Stimulated activated naive CD8-positive, alpha-beta T cell treated with anti-CD3 and anti-CD28 coated beads, Interleukin-15, amount 100 ng/mL, for 72 hours (primary cell): Measurements from ENCODE around the gene ZBTB7C.
A peak's percentile ranks its signal among the peaks of the same experiment; 100 is the strongest.
"Not testable (repeated sequence)": the region's sequence is repeated elsewhere in the genome, so short reads cannot be mapped to it uniquely, and the experiment has no call there.

Experiments
- ATAC-seq: fragments of 150-1000 bp; cut with Tn5 transposase; 2 replicates; pipeline ENCODE4 v1.10.0; 2021; ENCODE audit warnings: mild to moderate bottlenecking, moderate library complexity
- DNase-seq, 2 donors: peaks; one replicate each; pipeline ENCODE4 v3.0.0; 2021 to 2022
- H3K27ac Mint-ChIP-seq, 2 donors: one replicate each; pipeline ENCODE4 v1.8.0; 2022; ENCODE audit warnings: mild to moderate bottlenecking in 2 of 2, mixed read lengths in 2 of 2, moderate library complexity in 2 of 2
- H3K27me3 Mint-ChIP-seq: one replicate; pipeline ENCODE4 v1.8.0; 2022; ENCODE audit warnings: mixed read lengths
- H3K4me1 Mint-ChIP-seq: one replicate; pipeline ENCODE4 v1.8.0; 2022; ENCODE audit warnings: mild to moderate bottlenecking, mixed read lengths
- H3K4me3 Mint-ChIP-seq, 2 donors: one replicate each; pipeline ENCODE4 v1.8.0; 2022; ENCODE audit warnings: mild to moderate bottlenecking in 2 of 2, mixed read lengths in 2 of 2, moderate library complexity in 1 of 2
- H3K9me3 Mint-ChIP-seq, 2 donors: one replicate each; pipeline ENCODE4 v1.8.0; 2022; ENCODE audit warnings: mixed read lengths in 2 of 2

Gene ZBTB7C

GRCh38 chr18:48295586-48296311 is 113.4 kb downstream of the ZBTB7C start:
- no peak for ATAC-seq
- H3K4me1 Mint-ChIP-seq, result peaks cover 7% of the 10 kb centered on the region
- peak overlapping the region in 1 of 2 donors; percentile 34 for H3K27ac Mint-ChIP-seq
- peaks cover 6% of the 10 kb centered on the region for H3K27me3 Mint-ChIP-seq
- no peaks in the 10 kb centered on the region for H3K9me3 Mint-ChIP-seq
- DNase-seq, result no peak
- no peak overlapping the region for H3K4me3 Mint-ChIP-seq

- no peak overlapping the region for H3K27ac Mint-ChIP-seq
- no peak overlapping the region for H3K4me3 Mint-ChIP-seq
- ATAC-seq, result no peak
- peaks cover 6% of the 10 kb centered on the region for H3K27me3 Mint-ChIP-seq
- DNase-seq, result no peak
- peaks cover under 1% of the 10 kb centered on the region for H3K4me1 Mint-ChIP-seq
- no peaks in the 10 kb centered on the region for H3K9me3 Mint-ChIP-seq
Observed at GRCh38 chr18:48294899-48295585, 114.1 kb downstream of the ZBTB7C start.

GRCh38 chr18:48293954-48294898 is 115.0 kb downstream of the ZBTB7C start:
- Mint-ChIP-seq H3K9me3 (no peaks in the 10 kb centered on the region), H3K4me3 (no peak overlapping the region), H3K27me3 (peaks cover 6% of the 10 kb centered on the region), H3K27ac (peak overlapping the region; percentile 12 to 30), H3K4me1 (no peaks in the 10 kb centered on the region)
- DNase-seq (no peak), ATAC-seq (no peak)

- Mint-ChIP-seq H3K9me3 (no peaks in the 10 kb centered on the region), H3K27me3 (no peaks in the 10 kb centered on the region), H3K27ac (no peak overlapping the region), H3K4me1 (no peaks in the 10 kb centered on the region), H3K4me3 (no peak overlapping the region)
- DNase-seq (no peak), ATAC-seq (no peak)
Observed at GRCh38 chr18:48292782-48293424, 116.3 kb downstream of the ZBTB7C start.

GRCh38 chr18:48292229-48292628 is 117.0 kb downstream of the ZBTB7C start:
- no peaks in the 10 kb centered on the region for H3K27me3 Mint-ChIP-seq
- no peak overlapping the region for H3K27ac Mint-ChIP-seq
- H3K4me1 Mint-ChIP-seq, result no peaks in the 10 kb centered on the region
- DNase-seq (no peak), ATAC-seq (no peak)
- no peaks in the 10 kb centered on the region for H3K9me3 Mint-ChIP-seq
- no peak overlapping the region for H3K4me3 Mint-ChIP-seq

GRCh38 chr18:48290162-48290926 is 118.8 kb downstream of the ZBTB7C start:
- Mint-ChIP-seq H3K4me1 (no peaks in the 10 kb centered on the region), H3K27ac (no peak overlapping the region), H3K27me3 (no peaks in the 10 kb centered on the region), H3K4me3 (no peak overlapping the region), H3K9me3 (peaks cover 0 to 8% of the 10 kb centered on the region in 2 donors)
- no peak for DNase-seq
- no peak for ATAC-seq

GRCh38 chr18:48284743-48285142 is 124.4 kb downstream of the ZBTB7C start:
- no peaks in the 10 kb centered on the region for H3K4me1 Mint-ChIP-seq
- ATAC-seq, result no peak
- H3K27me3 Mint-ChIP-seq, result no peaks in the 10 kb centered on the region
- peaks cover 0 to 9% of the 10 kb centered on the region in 2 donors for H3K9me3 Mint-ChIP-seq
- H3K4me3 Mint-ChIP-seq, result no peak overlapping the region
- no peak for DNase-seq
- H3K27ac Mint-ChIP-seq, result no peak overlapping the region

GRCh38 chr18:48284011-48284410 is 125.2 kb downstream of the ZBTB7C start:
- not testable (repeated sequence) for DNase-seq, H3K27ac Mint-ChIP-seq, H3K4me3 Mint-ChIP-seq, H3K9me3 Mint-ChIP-seq, H3K27me3 Mint-ChIP-seq, H3K4me1 Mint-ChIP-seq, ATAC-seq

- not testable (repeated sequence) for H3K4me3 Mint-ChIP-seq, H3K9me3 Mint-ChIP-seq, H3K27ac Mint-ChIP-seq, H3K27me3 Mint-ChIP-seq, H3K4me1 Mint-ChIP-seq, ATAC-seq, DNase-seq
Observed at GRCh38 chr18:48281460-48281859, 127.7 kb downstream of the ZBTB7C start.

GRCh38 chr18:48279312-48279711 is 129.9 kb downstream of the ZBTB7C start:
- DNase-seq (no peak), ATAC-seq (no peak)
- no peaks in the 10 kb centered on the region for H3K27me3 Mint-ChIP-seq
- H3K4me3 Mint-ChIP-seq, result no peak overlapping the region
- H3K9me3 Mint-ChIP-seq, result no peaks in the 10 kb centered on the region
- H3K27ac Mint-ChIP-seq, result no peak overlapping the region
- no peaks in the 10 kb centered on the region for H3K4me1 Mint-ChIP-seq

GRCh38 chr18:48278081-48278480 is 131.1 kb downstream of the ZBTB7C start:
- no peaks in the 10 kb centered on the region for H3K9me3 Mint-ChIP-seq
- DNase-seq, result no peak
- no peaks in the 10 kb centered on the region for H3K27me3 Mint-ChIP-seq
- H3K4me3 Mint-ChIP-seq, result no peak overlapping the region
- no peak for ATAC-seq
- H3K27ac Mint-ChIP-seq, result peak overlapping the region in 1 of 2 donors; percentile 67
- H3K4me1 Mint-ChIP-seq, result no peaks in the 10 kb centered on the region

- DNase-seq (no peak), ATAC-seq (no peak)
- Mint-ChIP-seq H3K4me1 (no peaks in the 10 kb centered on the region), H3K27me3 (no peaks in the 10 kb centered on the region), H3K27ac (no peak overlapping the region), H3K9me3 (no peaks in the 10 kb centered on the region), H3K4me3 (no peak overlapping the region)
Observed at GRCh38 chr18:48274301-48274700, 134.9 kb downstream of the ZBTB7C start.

GRCh38 chr18:48270929-48271328 is 138.3 kb downstream of the ZBTB7C start:
- DNase-seq, result no peak
- H3K9me3 Mint-ChIP-seq, result no peaks in the 10 kb centered on the region
- no peak overlapping the region for H3K4me3 Mint-ChIP-seq
- H3K4me1 Mint-ChIP-seq, result no peaks in the 10 kb centered on the region
- ATAC-seq, result no peak
- H3K27ac Mint-ChIP-seq, result no peak overlapping the region
- H3K27me3 Mint-ChIP-seq, result no peaks in the 10 kb centered on the region

GRCh38 chr18:48265328-48265727 is 143.9 kb downstream of the ZBTB7C start:
- ATAC-seq, result no peak
- no peaks in the 10 kb centered on the region for H3K4me1 Mint-ChIP-seq
- no peaks in the 10 kb centered on the region for H3K27me3 Mint-ChIP-seq
- no peak for DNase-seq
- no peak overlapping the region for H3K27ac Mint-ChIP-seq
- H3K9me3 Mint-ChIP-seq, result no peaks in the 10 kb centered on the region
- no peak overlapping the region for H3K4me3 Mint-ChIP-seq
